Activated B cell treated with CpG ODN at 0.5 μM for 24 hours (primary cell): Measurements from ENCODE around the gene NPBWR2. TPM values are rescaled to one million over a fixed set of nuclear protein-coding genes. Genes with fewer than 3 reads are reported as not detected.

Experiments
- ATAC-seq: fragments of 200-7000 bp; cut with Tn5 transposase; one replicate; pipeline ENCODE4 v1.10.0; 2021; ENCODE audit warnings: low read depth, mild to moderate bottlenecking, moderate library complexity
- CTCF ChIA-PET: fragments of 350-600 bp; sonication (Branson Sonifier 250); formaldehyde crosslinking; loops from one replicate; lab custom pipeline; 2021; ENCODE audit warnings: antibody characterized with exemption; lab: Charles Lee
- POLR2A ChIA-PET: fragments of 350-600 bp; sonication (Branson Sonifier 250); formaldehyde crosslinking; loops from one replicate; lab custom pipeline; 2021; ENCODE audit warnings: antibody characterized with exemption; lab: Charles Lee
- DNase-seq: peaks from one replicate; pipeline ENCODE4 v3.0.0; 2022
- H3K27ac Mint-ChIP-seq: one replicate; pipeline ENCODE4 v1.8.0; 2020; ENCODE audit warnings: mixed read lengths
- H3K27me3 Mint-ChIP-seq: one replicate; pipeline ENCODE4 v1.8.0; 2021; ENCODE audit warnings: mixed read lengths
- H3K36me3 Mint-ChIP-seq: one replicate; pipeline ENCODE4 v1.8.0; 2021; ENCODE audit warnings: low read depth, mixed read lengths
- H3K4me1 Mint-ChIP-seq: one replicate; pipeline ENCODE4 v1.8.0; 2021; ENCODE audit warnings: mixed read lengths
- H3K4me3 Mint-ChIP-seq: one replicate; pipeline ENCODE4 v1.8.0; 2020; ENCODE audit warnings: mild to moderate bottlenecking, mixed read lengths
- H3K9me3 Mint-ChIP-seq: one replicate; pipeline ENCODE4 v1.8.0; 2020; ENCODE audit warnings: mixed read lengths
- CTCF ChIP-seq: fragments of 200-600 bp; IDR thresholded peaks from one replicate; pipeline ENCODE4 v1.8.0; 2022; ENCODE audit warnings: antibody characterized with exemption, mild to moderate bottlenecking
- intact Hi-C: fragments of 100-400 bp; cut with micrococcal nuclease; formaldehyde crosslinking; loops from one replicate; pipeline ENCODE4 v1.15.1; 2024
- total RNA-seq: library from RNA; stranded (reverse); gene quantifications from 2 replicates; pipeline ENCODE4 v1.2.3, GENCODE V29; 2022

NPBWR2 gene
- total RNA-seq, 1 donor from 2014 or later = not detected

- Mint-ChIP-seq H3K36me3 (peaks cover 2% of the 10 kb centered on the region), H3K27ac (peak overlapping the region; percentile 78), H3K27me3 (no peaks in the 10 kb centered on the region), H3K4me3 (peak overlapping the region; percentile 52), H3K9me3 (no peaks in the 10 kb centered on the region), H3K4me1 (peaks cover 58% of the 10 kb centered on the region)
- TF ChIP-seq CTCF = no peak
- CTCF ChIA-PET = interaction anchor here (1.4 to 2.3 kb wide), 2 partner anchors 12 to 26 kb away, joined by 8 to 12 read pairs; no protein-coding TSS in a partner anchor
- ATAC-seq (peak; percentile 9), DNase-seq (no peak)
- intact Hi-C loops = loop anchor here (10.0 kb wide), 1 partner anchor 441 kb away; the partner anchor contains the start of gene GMEB2
- POLR2A ChIA-PET = interaction anchor here (0.6 to 5.6 kb wide), 9 partner anchors 12 to 1441 kb away, joined by 3 to 77 read pairs (median 5); partner anchors contain the start of genes GMEB2, OPRL1, RGS19 and TPD52L2
These were observed 42.0 kb downstream of the NPBWR2 start for GRCh38 chr20:64065062-64065973.

- Mint-ChIP-seq H3K4me3 (peak overlapping the region; percentile 88), H3K36me3 (peaks cover 2% of the 10 kb centered on the region), H3K9me3 (no peaks in the 10 kb centered on the region), H3K27me3 (no peaks in the 10 kb centered on the region), H3K4me1 (peaks cover 52% of the 10 kb centered on the region), H3K27ac (peak overlapping the region; percentile 67)
- TF ChIP-seq CTCF = no peak
- POLR2A ChIA-PET = interaction anchor here (0.5 to 5.6 kb wide), 4 partner anchors 13 to 1439 kb away, joined by 5 to 77 read pairs (median 6); partner anchors contain the start of genes OPRL1, RGS19 and TPD52L2
- ATAC-seq (no peak), DNase-seq (no peak)
- intact Hi-C loops = loop anchor here (5.0 to 10.0 kb wide), 3 partner anchors 439 to 792 kb away; partner anchors contain the start of genes ARFGAP1, GMEB2 and PPDPF
- CTCF ChIA-PET = no interaction called here
These were observed 43.1 kb downstream of the NPBWR2 start for GRCh38 chr20:64064145-64064698.

- Mint-ChIP-seq H3K4me1 (peaks cover 50% of the 10 kb centered on the region), H3K4me3 (peak overlapping the region; percentile 88), H3K9me3 (no peaks in the 10 kb centered on the region), H3K36me3 (peaks cover 2% of the 10 kb centered on the region), H3K27ac (peak overlapping the region; percentile 67), H3K27me3 (no peaks in the 10 kb centered on the region)
- ChIA-PET CTCF (interaction anchor here (0.8 to 1.7 kb wide), 3 partner anchors 13 to 25 kb away, joined by 3 to 12 read pairs (median 6); partner anchors contain the start of gene RGS19), POLR2A (interaction anchor here (1.0 to 5.6 kb wide), 8 partner anchors 14 to 543 kb away, joined by 3 to 77 read pairs (median 6); partner anchors contain the start of genes GMEB2, LKAAEAR1, OPRL1 and PPDPF)
- no peak for ATAC-seq
- no peak for DNase-seq
- TF ChIP-seq CTCF = no peak
- intact Hi-C loops = loop anchor here (1.0 to 10.0 kb wide), 8 partner anchors 15 to 791 kb away; partner anchors contain the start of genes ARFGAP1, DNAJC5, GMEB2 and PPDPF
These were observed 43.8 kb downstream of the NPBWR2 start for GRCh38 chr20:64063389-64064144.

GRCh38 chr20:64062596-64063388 lies 44.6 kb downstream of the NPBWR2 start, which contains the start of gene TCEA2:
TCEA2 (plus strand) TSS chr20:64063198; CDS start chr20:64063313, 115 bp downstream.
- Mint-ChIP-seq H3K4me3 (peak within 1 kb of the TSS; percentile 88), H3K27ac (peak within 1 kb of the TSS; percentile 67), H3K4me1 (peaks cover 51% of the 10 kb centered on the region), H3K27me3 (no peaks in the 10 kb centered on the region), H3K36me3 (peaks cover 2% of the 10 kb centered on the region), H3K9me3 (no peaks in the 10 kb centered on the region)
- TF ChIP-seq CTCF = no peak
- CTCF ChIA-PET = interaction anchor here (0.8 to 1.7 kb wide), 3 partner anchors 12 to 24 kb away, joined by 3 to 12 read pairs (median 6); partner anchors contain the start of gene RGS19
- intact Hi-C loops = loop anchor here (1.0 to 10.0 kb wide), 8 partner anchors 16 to 790 kb away; partner anchors contain the start of genes ARFGAP1, DNAJC5, GMEB2 and PPDPF
- peak; percentile 94 for DNase-seq
- POLR2A ChIA-PET = interaction anchor here (0.5 to 1.9 kb wide), 9 partner anchors 16 to 542 kb away, joined by 3 to 43 read pairs (median 6); partner anchors contain the start of genes GMEB2, LKAAEAR1, OPRL1 and PPDPF
- ATAC-seq = peak; percentile 84
